ENCODE data around the gene MPZL2.

GRCh38 chr11:118245936-118246562 lies 18.0 kb downstream of the MPZL2 start:
- TF ChIP-seq TAF1 (IDR thresholded peaks at IDR 0.05; ENCODE audit: borderline replicate concordance, insufficient read depth, low read length) = no peak
- TF ChIP-seq REST (IDR thresholded peaks at IDR 0.05; ENCODE audit: insufficient read depth in 1 of 2, low read depth in 2 of 2, low read length in 2 of 2) = no peak
- TF ChIP-seq POLR2AphosphoS5 (IDR thresholded peaks at IDR 0.05; ENCODE audit: low read depth, low read length) = no peak
